GM18868 (cell line): ENCODE measurements around the gene FOXB1.

Experiments used
- ATAC-seq: cut with Tn5 transposase; IDR thresholded peaks from one replicate; pipeline ENCODE4 v1.9.1; 2021; ENCODE audit warnings: mild to moderate bottlenecking, moderate library complexity; ENCODE audit not compliant: unreplicated experiment

Gene FOXB1

GRCh38 chr15:59998950-59999611, 5.0 kb upstream of the FOXB1 start:
- no peak for ATAC-seq

- no peak for ATAC-seq
These were observed 4.4 kb upstream of the FOXB1 start for GRCh38 chr15:59999612-60000112.

- ATAC-seq, result no peak
These were observed 3.8 kb upstream of the FOXB1 start for GRCh38 chr15:60000113-60000823.

- no peak for ATAC-seq
These were observed 3.1 kb upstream of the FOXB1 start for GRCh38 chr15:60000824-60001609.

GRCh38 chr15:60001610-60002527, 2.2 kb upstream of the FOXB1 start:
- ATAC-seq, result no peak

GRCh38 chr15:60002528-60003218, 1.4 kb upstream of the FOXB1 start:
- no peak for ATAC-seq

GRCh38 chr15:60003243-60004008, 685 bp upstream of the FOXB1 start:
- ATAC-seq, result no peak

- no peak for ATAC-seq
These were observed 788 bp downstream of the FOXB1 start for GRCh38 chr15:60004846-60005351.

- ATAC-seq, result no peak
These were observed 1.5 kb downstream of the FOXB1 start for GRCh38 chr15:60005352-60006202.

- no peak for ATAC-seq
These were observed 2.2 kb downstream of the FOXB1 start for GRCh38 chr15:60006203-60006862.

GRCh38 chr15:60006873-60007272, 2.8 kb downstream of the FOXB1 start:
- no peak for ATAC-seq

GRCh38 chr15:60009124-60009960, 5.2 kb downstream of the FOXB1 start:
- no peak for ATAC-seq

- ATAC-seq, result no peak
These were observed 6.0 kb downstream of the FOXB1 start for GRCh38 chr15:60009980-60010732.

GRCh38 chr15:60010858-60011257, 6.7 kb downstream of the FOXB1 start:
- no peak for ATAC-seq

GRCh38 chr15:60012695-60013094, 8.6 kb downstream of the FOXB1 start:
- no peak for ATAC-seq
